ENCODE results near the gene DSE.

GRCh38 chr6:116417661-116418060 is 46.9 kb downstream of the DSE start:
- TF ChIP-seq CTCF (IDR thresholded peaks at IDR 0.05): no peak
- TF ChIP-seq, protein P1, sequence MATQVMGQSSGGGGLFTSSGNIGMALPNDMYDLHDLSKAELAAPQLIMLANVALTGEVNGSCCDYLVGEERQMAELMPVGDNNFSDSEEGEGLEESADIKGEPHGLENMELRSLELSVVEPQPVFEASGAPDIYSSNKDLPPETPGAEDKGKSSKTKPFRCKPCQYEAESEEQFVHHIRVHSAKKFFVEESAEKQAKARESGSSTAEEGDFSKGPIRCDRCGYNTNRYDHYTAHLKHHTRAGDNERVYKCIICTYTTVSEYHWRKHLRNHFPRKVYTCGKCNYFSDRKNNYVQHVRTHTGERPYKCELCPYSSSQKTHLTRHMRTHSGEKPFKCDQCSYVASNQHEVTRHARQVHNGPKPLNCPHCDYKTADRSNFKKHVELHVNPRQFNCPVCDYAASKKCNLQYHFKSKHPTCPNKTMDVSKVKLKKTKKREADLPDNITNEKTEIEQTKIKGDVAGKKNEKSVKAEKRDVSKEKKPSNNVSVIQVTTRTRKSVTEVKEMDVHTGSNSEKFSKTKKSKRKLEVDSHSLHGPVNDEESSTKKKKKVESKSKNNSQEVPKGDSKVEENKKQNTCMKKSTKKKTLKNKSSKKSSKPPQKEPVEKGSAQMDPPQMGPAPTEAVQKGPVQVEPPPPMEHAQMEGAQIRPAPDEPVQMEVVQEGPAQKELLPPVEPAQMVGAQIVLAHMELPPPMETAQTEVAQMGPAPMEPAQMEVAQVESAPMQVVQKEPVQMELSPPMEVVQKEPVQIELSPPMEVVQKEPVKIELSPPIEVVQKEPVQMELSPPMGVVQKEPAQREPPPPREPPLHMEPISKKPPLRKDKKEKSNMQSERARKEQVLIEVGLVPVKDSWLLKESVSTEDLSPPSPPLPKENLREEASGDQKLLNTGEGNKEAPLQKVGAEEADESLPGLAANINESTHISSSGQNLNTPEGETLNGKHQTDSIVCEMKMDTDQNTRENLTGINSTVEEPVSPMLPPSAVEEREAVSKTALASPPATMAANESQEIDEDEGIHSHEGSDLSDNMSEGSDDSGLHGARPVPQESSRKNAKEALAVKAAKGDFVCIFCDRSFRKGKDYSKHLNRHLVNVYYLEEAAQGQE (IDR thresholded peaks at IDR 0.05; ENCODE audit: insufficient read depth in 1 of 2, low read depth in 2 of 2, low read length in 1 of 2): no peak
- no peak for TF ChIP-seq SIN3A (IDR thresholded peaks at IDR 0.05; ENCODE audit: borderline replicate concordance, insufficient read depth, low read depth, low read length)
- no peak for TF ChIP-seq POLR2AphosphoS5 (IDR thresholded peaks at IDR 0.05; ENCODE audit: low read depth, low read length)
- no peak for TF ChIP-seq TCF7L2 (IDR thresholded peaks at IDR 0.05; ENCODE audit: low read depth, low read length)

Measured in Panc1 (cell line).